K562 (cell line): ENCODE measurements around the gene RNF6. TPM values are rescaled to one million over a fixed set of nuclear protein-coding genes. Genes with fewer than 3 reads are reported as not detected.
A peak's percentile ranks its signal among the peaks of the same experiment; 100 is the strongest.

Experiments
- ATAC-seq: fragments of 200-7000 bp; cut with Tn5 transposase; 3 replicates; pipeline ENCODE4 v1.9.1; 2020; ENCODE audit warnings: moderate library complexity
- BruUV-seq: library from RNA; stranded (reverse); fragments of 400-500 nt; replicated peaks from 2 replicates; lab custom pipeline; 2021; lab: Mats Ljungman, UMichigan
- CTCF ChIA-PET: fragments of 300-600 bp; formaldehyde crosslinking; extraction: SDS; loops from one replicate; lab custom pipeline; 2021; ENCODE audit warnings: low intra/inter-chr PET ratio; lab: Yijun Ruan, JAX
- POLR2A ChIA-PET: fragments of 300-600, 350-650 bp; sonication (Branson Sonifier 250); formaldehyde crosslinking; extraction: SDS; loops from one replicate; lab custom pipeline; 2021; ENCODE audit warnings: antibody characterized with exemption, inconsistent platforms; lab: Yijun Ruan, JAX
- DNase-seq, 4 experiments: peaks; one replicate each; pipeline versions ENCODE4 v3.0.0 to v3.0.0-alpha.2; 2011 to 2018; ENCODE audit warnings: low spot score in 3 of 4, mixed read lengths in 3 of 4; ENCODE audit errors: extremely low read depth in 1 of 4
- FAIRE-seq: peaks from 2 replicates; lab custom pipeline; 2011; peaks lifted over from hg19 to GRCh38; lab: Jason Lieb, UNC
- H2AFZ ChIP-seq: 2 replicates; pipeline ENCODE4 v1.6.0; 2011; ENCODE audit warnings: low read depth, low read length, control low read depth, inconsistent platforms
- H3K27ac ChIP-seq: fragments of 200-600 bp; 3 replicates; pipeline ENCODE4 v1.8.0; 2011; ENCODE audit warnings: low read depth, mild to moderate bottlenecking, control low read depth, inconsistent platforms, low read length, moderate library complexity, mixed read lengths; ENCODE audit errors: extremely low read depth
- H3K27me3 ChIP-seq, 2 experiments: fragments of 300-600 bp in 1 of 2; 2 replicates in 1 of 2; 3 replicates in 1 of 2; pipeline versions ENCODE4 v1.6.0 to v1.8.0; 2011; ENCODE audit warnings: inconsistent platforms in 2 of 2, low read length in 2 of 2, mild to moderate bottlenecking in 1 of 2, mixed read lengths in 1 of 2, moderate library complexity in 1 of 2; ENCODE audit not compliant: control insufficient read depth in 2 of 2, insufficient read depth in 2 of 2
- H3K36me3 ChIP-seq: fragments of 300-600 bp; 3 replicates; pipeline ENCODE4 v1.8.0; 2011; ENCODE audit warnings: mild to moderate bottlenecking, low read length, inconsistent platforms; ENCODE audit not compliant: control insufficient read depth, insufficient read depth
- H3K4me1 ChIP-seq, 2 experiments: fragments of 200-600 bp in 1 of 2; replicated peaks in 1 of 2; 2 replicates in 1 of 2; 3 replicates in 1 of 2; pipeline versions ENCODE4 v1.5.1 to v1.8.0; 2011; ENCODE audit warnings: inconsistent platforms in 2 of 2, low read length in 2 of 2, mild to moderate bottlenecking in 1 of 2, mixed read lengths in 1 of 2, moderate library complexity in 1 of 2; ENCODE audit not compliant: control insufficient read depth in 2 of 2, insufficient read depth in 2 of 2
- H3K4me2 ChIP-seq: 2 replicates; pipeline ENCODE4 v1.6.1; 2011; ENCODE audit warnings: low read length, control low read depth, inconsistent platforms, mixed read lengths; ENCODE audit not compliant: insufficient read depth
- H3K4me3 ChIP-seq: fragments of 200-600 bp; sonication (generic), shearing (Covaris generic); 2 replicates; pipeline ENCODE4 v1.5.1; 2016; ENCODE audit warnings: control low read depth, inconsistent platforms
- H3K79me2 ChIP-seq: fragments of 200-600 bp; 3 replicates; pipeline ENCODE4 v1.8.0; 2011; ENCODE audit warnings: low read length, inconsistent platforms; ENCODE audit not compliant: control insufficient read depth, insufficient read depth
- H3K9ac ChIP-seq, 2 experiments: 2 replicates each; pipeline versions ENCODE4 v1.6.0 to v1.6.1; 2011; ENCODE audit warnings: low read depth in 2 of 2, low read length in 2 of 2, control low read depth in 1 of 2, inconsistent platforms in 1 of 2, mild to moderate bottlenecking in 1 of 2, mixed read lengths in 1 of 2; ENCODE audit not compliant: insufficient read depth in 1 of 2
- H3K9me1 ChIP-seq: one replicate; pipeline ENCODE4 v1.6.0; 2011; ENCODE audit warnings: inconsistent platforms, mild to moderate bottlenecking, low read length, moderate library complexity; ENCODE audit not compliant: control insufficient read depth, insufficient read depth
- H3K9me3 ChIP-seq: replicated peaks from 2 replicates; pipeline ENCODE4 v1.5.1; 2011; ENCODE audit warnings: low read depth, low read length, inconsistent platforms; ENCODE audit not compliant: control insufficient read depth, insufficient read depth
- H4K20me1 ChIP-seq: replicated peaks from 2 replicates; pipeline ENCODE4 v1.6.1; 2011; ENCODE audit warnings: low read length, inconsistent platforms, mixed read lengths; ENCODE audit not compliant: control insufficient read depth, insufficient read depth
- KAT8 ChIP-seq: fragments of 450-650 bp; IDR thresholded peaks from 2 replicates; pipeline ENCODE4 v1.6.1; 2016; ENCODE audit warnings: low read depth, mild to moderate bottlenecking
- WGBS: fragments of 100-300 bp; shearing (Covaris generic); methylation state at CpG from one replicate; pipeline ENCODE4 v1.1.6; 2016; ENCODE audit warnings: low coverage, mixed read lengths; ENCODE audit not compliant: insufficient coverage; ENCODE audit errors: missing lambda C conversion rate; 5-methylcytosine and 5-hydroxymethylcytosine counted together
- in situ Hi-C: fragments of 300-500 bp; cut with MboI; formaldehyde crosslinking; loops from 4 replicates; pipeline ENCODE4 v1.15.0; 2018; ENCODE audit warnings: inconsistent platforms, mixed read lengths
- intact Hi-C: fragments of 100-400 bp; cut with micrococcal nuclease; formaldehyde crosslinking; loops from 2 replicates; pipeline ENCODE4 v1.14.2; 2022
- polyA plus RNA-seq, 8 experiments: library from polyadenylated mRNA; depleted of rRNA in 4 of 8; stranded (reverse) in 5 of 8; unstranded in 3 of 8; fragments of >200 nt; fragmentation: Nextera tagmentation in 2 of 8; fragmentation: Illumina TruSeq in 1 of 8; extraction: Ambion mirVana in 2 of 8; extraction: Trizol in 1 of 8; gene quantifications; 2 replicates each; pipeline versions ENCODE4 v1.2.1 to v1.2.3, GENCODE V29; 2011 to 2014; ENCODE audit warnings: inconsistent platforms in 1 of 8, missing spikeins in 1 of 8
- total RNA-seq, 7 experiments: library from RNA; depleted of rRNA in 6 of 7; stranded (reverse); fragments of >200 nt in 6 of 7; fragmentation: Illumina TruSeq in 2 of 7; extraction: Trizol in 2 of 7; gene quantifications; 2 replicates each; pipeline versions ENCODE4 v1.2.1 to v1.2.3, GENCODE V29; 2011 to 2021; ENCODE audit warnings: low replicate concordance in 1 of 7
- TF ChIP-seq, protein P1 (sequence below), 2 experiments: fragments of 450-650 bp; formaldehyde crosslinking in 1 of 2; IDR thresholded peaks; 2 replicates each; pipeline versions ENCODE4 v1.4.0 to v1.6.1; 2014 to 2020; ENCODE audit warnings: mild to moderate bottlenecking in 2 of 2, borderline replicate concordance in 1 of 2, low read depth in 1 of 2

RNF6 gene
- total and polyA plus RNA-seq, 9 of the 15 experiments (the other 6 are each of a cell fraction or from before 2014, with no cell fraction given), result 12.0 to 31.4 (median 22.3) TPM

DNA sequence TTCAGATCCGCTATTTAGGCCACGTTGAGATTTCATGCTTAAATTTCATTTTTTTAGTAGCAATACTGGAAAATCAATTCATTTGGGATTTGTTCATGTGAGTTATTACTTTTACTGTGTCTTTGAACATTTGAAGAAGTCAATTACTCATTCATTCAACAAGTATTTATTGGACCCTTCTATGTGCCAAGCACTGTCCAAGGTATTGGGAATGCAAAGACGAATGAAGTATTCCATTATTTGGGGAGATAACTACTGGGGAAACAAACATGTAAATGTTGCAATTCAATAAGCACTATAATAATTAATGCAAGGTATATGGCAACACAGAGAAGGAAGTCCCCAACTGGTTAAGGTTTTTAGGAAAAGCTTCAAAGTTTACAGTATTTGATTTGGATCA lies 37.5 kb upstream of the RNF6 start:
- in situ Hi-C loops, result no loop called here

More for the DNA sequence above, 37.5 kb upstream of the RNF6 start:
- ATAC-seq (no peak), FAIRE-seq (no peak), DNase-seq (no peak)
- no TSS peak for BruUV-seq
- ChIA-PET CTCF (no interaction called here), POLR2A (no interaction called here)
- intact Hi-C loops, result no loop called here
- Histone ChIP-seq H2AFZ (no peak overlapping the region), H3K9me1 (no peaks in the 10 kb centered on the region), H3K4me1 (no peaks in the 10 kb centered on the region; a peak in 2 of 5 replicates), H4K20me1 (no peaks in the 10 kb centered on the region; the same call in none of the 2 replicates), H3K79me2 (peaks cover 89% of the 10 kb centered on the region), H3K36me3 (no peaks in the 10 kb centered on the region), H3K27me3 (no peaks in the 10 kb centered on the region), H3K27ac (no peak overlapping the region), H3K9ac (no peak overlapping the region), H3K4me2 (no peak overlapping the region), H3K9me3 (no peaks in the 10 kb centered on the region), H3K4me3 (no peak overlapping the region)
- WGBS, result 80% methylated on average over 3 of the region's 3 CpGs
- TF ChIP-seq, protein P1, sequence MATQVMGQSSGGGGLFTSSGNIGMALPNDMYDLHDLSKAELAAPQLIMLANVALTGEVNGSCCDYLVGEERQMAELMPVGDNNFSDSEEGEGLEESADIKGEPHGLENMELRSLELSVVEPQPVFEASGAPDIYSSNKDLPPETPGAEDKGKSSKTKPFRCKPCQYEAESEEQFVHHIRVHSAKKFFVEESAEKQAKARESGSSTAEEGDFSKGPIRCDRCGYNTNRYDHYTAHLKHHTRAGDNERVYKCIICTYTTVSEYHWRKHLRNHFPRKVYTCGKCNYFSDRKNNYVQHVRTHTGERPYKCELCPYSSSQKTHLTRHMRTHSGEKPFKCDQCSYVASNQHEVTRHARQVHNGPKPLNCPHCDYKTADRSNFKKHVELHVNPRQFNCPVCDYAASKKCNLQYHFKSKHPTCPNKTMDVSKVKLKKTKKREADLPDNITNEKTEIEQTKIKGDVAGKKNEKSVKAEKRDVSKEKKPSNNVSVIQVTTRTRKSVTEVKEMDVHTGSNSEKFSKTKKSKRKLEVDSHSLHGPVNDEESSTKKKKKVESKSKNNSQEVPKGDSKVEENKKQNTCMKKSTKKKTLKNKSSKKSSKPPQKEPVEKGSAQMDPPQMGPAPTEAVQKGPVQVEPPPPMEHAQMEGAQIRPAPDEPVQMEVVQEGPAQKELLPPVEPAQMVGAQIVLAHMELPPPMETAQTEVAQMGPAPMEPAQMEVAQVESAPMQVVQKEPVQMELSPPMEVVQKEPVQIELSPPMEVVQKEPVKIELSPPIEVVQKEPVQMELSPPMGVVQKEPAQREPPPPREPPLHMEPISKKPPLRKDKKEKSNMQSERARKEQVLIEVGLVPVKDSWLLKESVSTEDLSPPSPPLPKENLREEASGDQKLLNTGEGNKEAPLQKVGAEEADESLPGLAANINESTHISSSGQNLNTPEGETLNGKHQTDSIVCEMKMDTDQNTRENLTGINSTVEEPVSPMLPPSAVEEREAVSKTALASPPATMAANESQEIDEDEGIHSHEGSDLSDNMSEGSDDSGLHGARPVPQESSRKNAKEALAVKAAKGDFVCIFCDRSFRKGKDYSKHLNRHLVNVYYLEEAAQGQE (IDR thresholded peaks at IDR 0.05; ENCODE audit: borderline replicate concordance), result peak; percentile 27; the same call in 1 of the 2 replicates
- TF ChIP-seq, protein P1 (CRISPR knock-in tag; IDR thresholded peaks at IDR 0.05; ENCODE audit: low read depth), result no peak
- no peak for TF ChIP-seq KAT8
